Esophagus muscularis mucosa (tissue), 4 donors: ENCODE measurements around the gene SLC5A6. TPM values are rescaled to one million over a fixed set of nuclear protein-coding genes. Genes with fewer than 3 reads are reported as not detected.

ENCODE experiments used
- DNase-seq: peaks from one replicate; pipeline ENCODE4 v3.0.0-alpha.2; 2017; ENCODE audit errors: extremely low spot score
- H3K27ac ChIP-seq, 4 donors: fragments of 200-600 bp; sonication (generic); replicated peaks in 1 of 4; 1 replicate in 3 of 4; 2 replicates in 1 of 4; pipeline ENCODE4 v1.5.1; 2016 to 2019; ENCODE audit warnings: mild to moderate bottlenecking in 1 of 4
- H3K27me3 ChIP-seq, 4 donors: fragments of 200-600 bp; sonication (generic); one replicate each; pipeline versions ENCODE4 v1.5.1 to v1.6.0; 2016 to 2019
- H3K36me3 ChIP-seq, 4 donors: fragments of 200-600 bp; sonication (generic); one replicate each; pipeline ENCODE4 v1.5.1; 2016 to 2019
- H3K4me1 ChIP-seq, 4 donors: fragments of 200-600 bp; sonication (generic); one replicate each; pipeline ENCODE4 v1.5.1; 2016 to 2019
- H3K4me3 ChIP-seq, 4 donors: fragments of 200-600 bp; sonication (generic); 1 replicate in 2 of 4; 2 replicates in 2 of 4; pipeline ENCODE4 v1.5.1; 2016 to 2019; ENCODE audit warnings: mild to moderate bottlenecking in 4 of 4, moderate library complexity in 1 of 4
- H3K9me3 ChIP-seq, 4 donors: fragments of 200-600 bp; sonication (generic); 1 replicate in 3 of 4; 2 replicates in 1 of 4; pipeline ENCODE4 v1.5.1; 2016 to 2019
- EP300 ChIP-seq: sonication (generic); formaldehyde crosslinking; IDR thresholded peaks from one replicate; pipeline ENCODE4 v1.6.1; 2017; ENCODE audit warnings: antibody characterized with exemption
- POLR2A ChIP-seq: fragments of 450-650 bp; IDR thresholded peaks from one replicate; pipeline ENCODE4 v1.6.1; 2017; ENCODE audit warnings: antibody characterized with exemption, moderate library complexity, mild to moderate bottlenecking, low read depth
- POLR2AphosphoS5 ChIP-seq, 2 donors: sonication (generic); formaldehyde crosslinking; IDR thresholded peaks; one replicate each; pipeline ENCODE4 v1.6.1; 2017; ENCODE audit warnings: antibody characterized with exemption in 2 of 2
- WGBS: methylation state at CpG from one replicate; pipeline ENCODE4 v1.1.5; 2018; 5-methylcytosine and 5-hydroxymethylcytosine counted together
- intact Hi-C: fragments of 100-400 bp; cut with DNase I; formaldehyde crosslinking; loops from one replicate; pipeline ENCODE4 v1.15.1; 2023
- total RNA-seq, 4 donors: library from RNA; depleted of rRNA; stranded (reverse); fragments of >200 nt; gene quantifications; one replicate each; pipeline versions ENCODE4 v1.1.0 to v1.2.1, GENCODE V29; 2016
- TF ChIP-seq, protein P1 (sequence below), 3 experiments: fragments of 200-600 bp in 2 of 3; fragments of 450-650 bp in 1 of 3; sonication (generic) in 2 of 3; IDR thresholded peaks; one replicate each; pipeline ENCODE4 v1.5.1; 2017 to 2019; ENCODE audit warnings: antibody characterized with exemption in 3 of 3, mild to moderate bottlenecking in 2 of 3, moderate library complexity in 1 of 3

The SLC5A6 gene
- total RNA-seq, 4 donors from 2014 or later: 7.5 to 21.5 (median 13.6) TPM

DNA sequence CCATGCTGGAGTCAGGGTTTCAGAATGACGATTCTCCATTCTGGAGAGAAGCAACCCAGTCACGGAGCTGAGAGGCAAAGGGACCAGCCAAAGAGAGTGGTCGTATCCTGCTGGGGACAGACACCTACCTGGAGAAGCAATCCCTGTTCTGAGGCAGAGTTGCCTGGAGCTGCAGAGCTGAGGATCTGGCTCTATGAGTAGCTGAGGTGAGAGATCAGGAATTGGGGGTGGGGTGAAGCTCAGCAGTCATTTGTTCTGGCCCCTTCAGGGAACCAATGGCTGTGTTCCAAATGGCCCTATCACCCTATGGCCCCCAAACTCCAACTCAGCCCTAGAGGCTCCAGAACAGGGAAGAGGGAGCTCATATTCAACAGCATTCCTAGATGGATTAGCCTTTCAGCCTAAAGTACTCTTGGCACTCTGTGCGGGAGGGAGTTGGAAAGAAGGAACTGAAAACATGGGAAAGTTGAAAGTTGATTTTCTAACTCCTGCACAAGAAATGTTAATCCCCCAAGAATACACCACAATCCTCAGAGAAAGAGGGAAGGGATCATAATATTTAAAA is 3.5 kb downstream of the SLC5A6 start:
- no peak for DNase-seq
- 89% methylated on average over 4 of the region's 4 CpGs for WGBS
- Histone ChIP-seq H3K4me1 (peaks cover 14 to 26% (median 21%) of the 10 kb centered on the region in 4 donors), H3K4me3 (no peak overlapping the region), H3K9me3 (no peaks in the 10 kb centered on the region), H3K27me3 (no peaks in the 10 kb centered on the region), H3K36me3 (peaks cover 42 to 67% (median 56%) of the 10 kb centered on the region in 4 donors), H3K27ac (no peak overlapping the region)
- TF ChIP-seq POLR2AphosphoS5 (IDR thresholded peaks at IDR 0.05) (no peak), POLR2A (no peak), EP300 (no peak)
- intact Hi-C loops: no loop called here

DNA sequence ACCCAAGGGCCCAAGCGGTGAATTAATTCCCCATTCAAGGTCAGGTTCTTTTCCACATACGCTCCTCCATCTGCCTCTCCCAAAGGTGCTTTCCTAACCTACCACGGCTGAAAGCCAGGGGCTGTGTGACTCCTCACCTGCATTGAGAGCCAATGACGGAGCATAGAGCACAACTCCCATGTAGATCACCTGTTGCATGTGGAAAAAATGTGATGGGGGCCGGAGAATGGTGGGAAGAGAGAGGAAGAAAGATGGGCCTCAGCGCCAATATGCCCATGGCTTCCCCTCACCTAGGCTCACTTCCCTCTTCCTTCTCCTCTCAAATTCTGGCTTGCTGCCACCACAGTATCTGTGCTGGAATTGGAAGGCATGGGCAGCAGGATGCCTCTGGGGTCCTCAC is 5.7 kb downstream of the SLC5A6 start:
- peaks cover 5 to 15% (median 9%) of the 10 kb centered on the region in 4 donors for H3K4me1 ChIP-seq
- no peak for TF ChIP-seq POLR2A
- TF ChIP-seq POLR2AphosphoS5 (IDR thresholded peaks at IDR 0.05): no peak
- no peak for TF ChIP-seq EP300
- TF ChIP-seq, protein P1, sequence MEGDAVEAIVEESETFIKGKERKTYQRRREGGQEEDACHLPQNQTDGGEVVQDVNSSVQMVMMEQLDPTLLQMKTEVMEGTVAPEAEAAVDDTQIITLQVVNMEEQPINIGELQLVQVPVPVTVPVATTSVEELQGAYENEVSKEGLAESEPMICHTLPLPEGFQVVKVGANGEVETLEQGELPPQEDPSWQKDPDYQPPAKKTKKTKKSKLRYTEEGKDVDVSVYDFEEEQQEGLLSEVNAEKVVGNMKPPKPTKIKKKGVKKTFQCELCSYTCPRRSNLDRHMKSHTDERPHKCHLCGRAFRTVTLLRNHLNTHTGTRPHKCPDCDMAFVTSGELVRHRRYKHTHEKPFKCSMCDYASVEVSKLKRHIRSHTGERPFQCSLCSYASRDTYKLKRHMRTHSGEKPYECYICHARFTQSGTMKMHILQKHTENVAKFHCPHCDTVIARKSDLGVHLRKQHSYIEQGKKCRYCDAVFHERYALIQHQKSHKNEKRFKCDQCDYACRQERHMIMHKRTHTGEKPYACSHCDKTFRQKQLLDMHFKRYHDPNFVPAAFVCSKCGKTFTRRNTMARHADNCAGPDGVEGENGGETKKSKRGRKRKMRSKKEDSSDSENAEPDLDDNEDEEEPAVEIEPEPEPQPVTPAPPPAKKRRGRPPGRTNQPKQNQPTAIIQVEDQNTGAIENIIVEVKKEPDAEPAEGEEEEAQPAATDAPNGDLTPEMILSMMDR (IDR thresholded peaks at IDR 0.05): no peak
- DNase-seq: no peak
- intact Hi-C loops: no loop called here
- no peak overlapping the region for H3K27ac ChIP-seq
- peaks cover 48 to 90% (median 76%) of the 10 kb centered on the region in 4 donors for H3K36me3 ChIP-seq
- no peaks in the 10 kb centered on the region for H3K9me3 ChIP-seq
- H3K27me3 ChIP-seq: no peaks in the 10 kb centered on the region
- WGBS: 95% methylated on average over 6 of the region's 6 CpGs
- H3K4me3 ChIP-seq: no peak overlapping the region

DNA sequence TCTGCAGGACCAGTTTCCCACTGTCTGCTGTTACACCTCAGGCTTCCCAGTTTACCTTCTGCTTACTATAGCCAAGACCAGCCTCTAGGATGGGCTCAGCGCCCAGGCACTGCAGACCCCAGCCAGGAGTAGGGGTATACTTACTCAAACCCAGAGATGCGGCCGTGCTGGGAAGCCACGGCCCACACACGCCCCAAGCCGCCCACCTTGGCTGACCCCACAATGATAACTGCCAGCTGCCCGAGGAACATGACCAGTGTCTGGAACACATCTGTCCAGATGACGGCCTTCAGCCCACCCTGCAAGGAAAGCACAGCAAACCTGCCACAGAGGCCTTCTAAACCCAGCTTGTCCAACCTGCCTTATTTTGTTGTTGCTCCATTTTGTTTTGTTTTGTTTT is 6.9 kb downstream of the SLC5A6 start:
- TF ChIP-seq, protein P1 (IDR thresholded peaks at IDR 0.05): no peak
- TF ChIP-seq POLR2AphosphoS5 (IDR thresholded peaks at IDR 0.05) (no peak), POLR2A (no peak), EP300 (no peak)
- Histone ChIP-seq H3K27me3 (no peaks in the 10 kb centered on the region), H3K27ac (no peak overlapping the region), H3K9me3 (no peaks in the 10 kb centered on the region), H3K4me1 (peaks cover 0 to 6% (median 3%) of the 10 kb centered on the region in 4 donors), H3K4me3 (no peak overlapping the region), H3K36me3 (peaks cover 52 to 100% (median 84%) of the 10 kb centered on the region in 4 donors)
- no peak for DNase-seq
- intact Hi-C loops: no loop called here
- 70% methylated on average over 8 of the region's 8 CpGs for WGBS

DNA sequence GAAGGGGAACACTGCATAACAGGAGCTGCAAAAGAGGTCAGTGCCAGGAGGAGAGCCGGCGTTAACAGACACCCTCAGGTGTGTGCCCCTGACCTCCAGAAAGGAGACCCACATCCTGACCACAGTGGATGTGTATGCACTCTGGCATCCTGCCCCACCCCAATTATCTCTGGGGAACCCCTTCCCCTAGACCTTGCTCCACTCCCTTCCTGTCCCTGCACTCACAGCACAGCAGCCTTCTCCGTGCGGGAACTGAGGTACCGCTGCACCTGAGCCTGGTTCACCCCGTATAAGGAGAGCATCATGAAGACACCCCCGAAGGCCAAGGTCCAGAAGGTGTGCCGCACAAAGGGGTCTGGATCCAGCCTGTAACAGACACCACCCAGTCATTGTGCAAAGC is 7.5 kb downstream of the SLC5A6 start:
- H3K4me3 ChIP-seq: no peak overlapping the region
- no peaks in the 10 kb centered on the region for H3K9me3 ChIP-seq
- peaks cover 56 to 100% (median 90%) of the 10 kb centered on the region in 4 donors for H3K36me3 ChIP-seq
- 95% methylated on average over 8 of the region's 8 CpGs for WGBS
- no peak for DNase-seq
- H3K27me3 ChIP-seq: no peaks in the 10 kb centered on the region
- intact Hi-C loops: no loop called here
- H3K4me1 ChIP-seq: peaks cover 0 to under 1% (median under 1%) of the 10 kb centered on the region in 4 donors
- no peak overlapping the region for H3K27ac ChIP-seq
- TF ChIP-seq POLR2AphosphoS5 (IDR thresholded peaks at IDR 0.05) (no peak), POLR2A (no peak)

DNA sequence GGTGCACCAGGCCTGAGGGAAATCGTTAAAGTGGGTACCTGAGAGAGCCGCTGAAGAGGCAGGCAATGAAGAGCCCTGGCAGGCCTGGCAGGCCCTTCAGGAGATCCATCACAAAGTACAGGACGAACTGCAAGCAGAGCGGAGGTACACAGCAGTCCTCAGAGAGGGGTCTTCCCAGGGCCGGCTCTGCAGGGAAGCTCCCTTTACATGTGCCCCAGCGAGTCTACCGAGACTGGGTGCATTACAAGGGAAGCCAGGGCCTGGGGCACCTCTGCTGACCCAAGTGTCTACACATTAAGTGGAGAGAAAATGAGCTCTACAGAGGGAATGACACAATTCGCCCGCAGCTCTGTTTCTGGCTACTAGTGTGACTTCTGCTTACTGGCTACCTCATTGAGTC is 8.3 kb downstream of the SLC5A6 start:
- Histone ChIP-seq H3K9me3 (no peaks in the 10 kb centered on the region), H3K4me3 (no peak overlapping the region), H3K27me3 (no peaks in the 10 kb centered on the region), H3K4me1 (no peaks in the 10 kb centered on the region), H3K36me3 (peaks cover 55 to 96% (median 86%) of the 10 kb centered on the region in 4 donors), H3K27ac (no peak overlapping the region)
- no peak for TF ChIP-seq POLR2A
- no peak for TF ChIP-seq POLR2AphosphoS5 (IDR thresholded peaks at IDR 0.05)
- TF ChIP-seq EP300: no peak
- TF ChIP-seq, protein P1 (IDR thresholded peaks at IDR 0.05): no peak
- intact Hi-C loops: no loop called here
- WGBS: 97% methylated on average over 8 of the region's 9 CpGs
- no peak for DNase-seq

DNA sequence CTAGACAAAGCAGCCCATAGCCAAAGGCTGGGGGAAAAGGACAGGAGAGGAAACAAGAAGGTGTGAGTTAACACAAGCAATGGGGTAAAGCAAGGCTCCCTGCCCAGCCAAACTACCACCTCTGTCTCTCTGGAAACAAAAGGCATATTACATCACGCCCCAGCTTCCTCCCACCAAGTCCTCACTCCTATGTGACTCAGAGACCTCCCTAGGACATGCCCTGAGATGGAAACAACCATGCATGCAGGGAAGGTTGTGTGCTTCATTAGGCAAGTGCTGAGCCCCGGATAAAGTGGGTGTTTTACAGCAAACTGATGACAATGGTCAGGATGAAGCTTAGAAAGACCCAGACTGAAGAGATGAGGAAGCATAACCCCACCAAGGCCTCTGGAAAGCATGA is 9.2 kb downstream of the SLC5A6 start:
- Histone ChIP-seq H3K36me3 (peaks cover 49 to 87% (median 78%) of the 10 kb centered on the region in 4 donors), H3K9me3 (no peaks in the 10 kb centered on the region), H3K4me1 (no peaks in the 10 kb centered on the region), H3K27ac (no peak overlapping the region), H3K27me3 (no peaks in the 10 kb centered on the region), H3K4me3 (no peak overlapping the region)
- intact Hi-C loops: no loop called here
- 80% methylated on average over 2 of the region's 2 CpGs for WGBS
- TF ChIP-seq EP300 (no peak), POLR2AphosphoS5 (IDR thresholded peaks at IDR 0.05) (no peak), POLR2A (no peak)
- TF ChIP-seq, protein P1 (IDR thresholded peaks at IDR 0.05): no peak
- DNase-seq: no peak
